ENCODE measurements around the gene ATG2A. TPM values are rescaled to one million over a fixed set of nuclear protein-coding genes. Genes with fewer than 3 reads are reported as not detected.

Gene ATG2A
- total and polyA plus RNA-seq, 2 experiments from 2014 or later: 13.3 to 36.2 TPM

DNA sequence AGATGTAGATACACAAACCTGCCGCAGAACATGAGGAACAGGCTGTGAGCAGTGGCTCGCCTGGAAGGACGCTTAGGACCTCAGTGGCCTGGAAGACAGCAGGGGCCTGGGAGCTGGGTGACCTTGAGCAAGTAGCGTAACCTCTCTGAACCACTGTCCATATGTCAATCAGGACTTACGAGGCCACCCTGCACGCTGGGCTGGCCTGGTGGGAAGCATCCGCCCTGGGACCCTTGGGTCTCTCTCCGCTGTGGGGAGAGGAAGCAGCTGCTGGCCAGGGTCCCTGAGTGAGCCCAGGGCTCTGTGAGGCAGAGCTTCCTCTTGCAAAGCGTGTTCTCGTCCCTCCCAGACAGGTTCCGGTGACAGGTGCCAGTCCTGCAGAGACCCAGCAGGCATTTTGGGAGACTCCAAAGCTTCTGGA is 24.6 kb downstream of the ATG2A start:
- H3K27ac ChIP-seq: no peak overlapping the region
- H3K9me3 ChIP-seq (ENCODE audit: low read depth): no peaks in the 10 kb centered on the region
- H3K4me3 ChIP-seq: no peak overlapping the region
- no peaks in the 10 kb centered on the region for H3K36me3 ChIP-seq
- TF ChIP-seq, protein P1, sequence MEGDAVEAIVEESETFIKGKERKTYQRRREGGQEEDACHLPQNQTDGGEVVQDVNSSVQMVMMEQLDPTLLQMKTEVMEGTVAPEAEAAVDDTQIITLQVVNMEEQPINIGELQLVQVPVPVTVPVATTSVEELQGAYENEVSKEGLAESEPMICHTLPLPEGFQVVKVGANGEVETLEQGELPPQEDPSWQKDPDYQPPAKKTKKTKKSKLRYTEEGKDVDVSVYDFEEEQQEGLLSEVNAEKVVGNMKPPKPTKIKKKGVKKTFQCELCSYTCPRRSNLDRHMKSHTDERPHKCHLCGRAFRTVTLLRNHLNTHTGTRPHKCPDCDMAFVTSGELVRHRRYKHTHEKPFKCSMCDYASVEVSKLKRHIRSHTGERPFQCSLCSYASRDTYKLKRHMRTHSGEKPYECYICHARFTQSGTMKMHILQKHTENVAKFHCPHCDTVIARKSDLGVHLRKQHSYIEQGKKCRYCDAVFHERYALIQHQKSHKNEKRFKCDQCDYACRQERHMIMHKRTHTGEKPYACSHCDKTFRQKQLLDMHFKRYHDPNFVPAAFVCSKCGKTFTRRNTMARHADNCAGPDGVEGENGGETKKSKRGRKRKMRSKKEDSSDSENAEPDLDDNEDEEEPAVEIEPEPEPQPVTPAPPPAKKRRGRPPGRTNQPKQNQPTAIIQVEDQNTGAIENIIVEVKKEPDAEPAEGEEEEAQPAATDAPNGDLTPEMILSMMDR (IDR thresholded peaks at IDR 0.05; ENCODE audit: low read depth, low read length): no peak
- H3K4me1 ChIP-seq (ENCODE audit: low read depth): peaks cover 18% of the 10 kb centered on the region
- no peak for DNase-seq (ENCODE audit: low read depth in 1 of 2, low spot score in 1 of 2)
- no peaks in the 10 kb centered on the region for H3K27me3 ChIP-seq

DNA sequence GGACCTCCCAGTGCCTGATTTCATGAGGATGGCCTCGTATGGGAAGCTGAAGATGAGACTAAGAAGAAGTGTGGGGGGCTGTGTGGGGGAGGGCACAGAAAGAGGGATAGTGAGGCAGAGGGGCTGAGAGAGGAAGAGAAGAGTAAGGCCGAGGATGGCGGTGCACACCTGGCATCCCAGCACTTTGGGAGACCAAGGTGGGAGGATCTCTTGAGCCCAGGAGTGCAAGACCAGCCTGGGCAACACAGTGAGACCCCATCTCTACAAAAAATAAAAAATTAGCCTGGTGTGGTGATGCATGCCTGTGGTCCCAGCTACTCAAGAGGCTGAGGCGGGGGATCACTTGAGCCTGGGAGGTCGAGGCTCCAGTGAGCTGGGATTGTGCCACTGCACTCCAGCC is 25.1 kb downstream of the ATG2A start:
- Histone ChIP-seq H3K36me3 (no peaks in the 10 kb centered on the region), H3K27ac (no peak overlapping the region), H3K4me1 (ENCODE audit: low read depth) (peaks cover 18% of the 10 kb centered on the region), H3K9me3 (ENCODE audit: low read depth) (no peaks in the 10 kb centered on the region), H3K27me3 (no peaks in the 10 kb centered on the region), H3K4me3 (no peak overlapping the region)
- DNase-seq (ENCODE audit: low read depth in 1 of 2, low spot score in 1 of 2): no peak
- TF ChIP-seq, protein P1 (IDR thresholded peaks at IDR 0.05; ENCODE audit: low read depth, low read length): no peak

DNA sequence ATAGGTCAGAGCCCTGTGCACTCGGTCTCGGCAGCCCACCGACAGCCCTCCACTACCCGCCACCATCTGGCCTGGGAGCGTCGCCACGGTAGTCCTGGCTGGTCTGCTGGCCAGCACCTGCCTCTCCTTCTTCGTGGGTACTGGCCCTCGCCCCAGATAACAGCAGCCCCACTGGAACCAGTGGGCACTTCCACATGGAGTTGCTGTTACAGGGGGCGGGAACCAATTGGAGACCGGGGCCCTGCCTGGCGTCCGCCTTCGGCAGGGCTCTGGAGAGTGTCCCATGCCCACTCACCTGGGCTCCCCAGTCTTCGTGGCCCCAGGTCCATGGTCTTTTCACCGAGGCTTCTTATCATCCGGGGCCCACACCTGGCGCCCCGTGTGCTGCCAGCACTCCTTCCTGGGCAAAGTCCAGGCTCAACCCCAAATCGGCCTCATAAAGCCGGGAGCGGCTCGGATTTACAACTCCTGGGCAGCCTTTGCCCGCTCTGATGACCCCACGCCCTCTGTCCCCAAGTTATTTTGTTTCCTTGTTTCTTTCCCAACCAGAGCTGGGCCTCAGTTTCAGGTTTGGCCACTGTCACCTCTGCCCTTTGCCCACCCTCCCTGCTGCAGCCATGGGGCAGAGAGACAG is 25.7 kb downstream of the ATG2A start:
- no peaks in the 10 kb centered on the region for H3K36me3 ChIP-seq
- no peak for DNase-seq (ENCODE audit: low read depth in 1 of 2, low spot score in 1 of 2)
- peaks cover 18% of the 10 kb centered on the region for H3K4me1 ChIP-seq (ENCODE audit: low read depth)
- no peaks in the 10 kb centered on the region for H3K27me3 ChIP-seq
- H3K9me3 ChIP-seq (ENCODE audit: low read depth): no peaks in the 10 kb centered on the region
- TF ChIP-seq, protein P1 (IDR thresholded peaks at IDR 0.05; ENCODE audit: low read depth, low read length): no peak
- H3K27ac ChIP-seq: no peak overlapping the region
- no peak overlapping the region for H3K4me3 ChIP-seq

DNA sequence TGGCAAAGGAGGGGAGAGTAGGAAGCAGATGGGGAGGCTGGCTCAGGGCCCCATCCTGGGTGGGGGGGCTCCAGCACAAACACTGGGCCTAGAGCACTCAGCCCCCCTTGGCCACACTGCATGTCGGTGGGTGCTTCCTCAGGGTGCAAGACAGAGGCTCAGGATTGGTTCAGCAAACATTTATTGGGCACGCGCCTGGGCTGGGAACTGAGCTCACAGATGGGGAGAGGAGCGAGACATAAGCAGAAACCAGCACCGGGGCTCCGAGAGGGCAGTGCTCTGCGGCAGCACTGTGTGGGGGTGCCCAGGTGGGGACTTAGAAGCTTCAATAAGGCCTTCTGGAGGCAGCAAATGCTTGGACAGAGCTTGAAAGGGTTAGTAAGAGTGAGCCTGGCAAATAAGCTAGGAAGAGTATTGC is 26.5 kb downstream of the ATG2A start:
- DNase-seq (ENCODE audit: low read depth in 1 of 2, low spot score in 1 of 2): no peak
- no peaks in the 10 kb centered on the region for H3K36me3 ChIP-seq
- TF ChIP-seq, protein P1 (IDR thresholded peaks at IDR 0.05; ENCODE audit: low read depth, low read length): no peak
- peaks cover 24% of the 10 kb centered on the region for H3K4me1 ChIP-seq (ENCODE audit: low read depth)
- H3K9me3 ChIP-seq (ENCODE audit: low read depth): no peaks in the 10 kb centered on the region
- H3K27me3 ChIP-seq: no peaks in the 10 kb centered on the region
- H3K4me3 ChIP-seq: no peak overlapping the region
- no peak overlapping the region for H3K27ac ChIP-seq

DNA sequence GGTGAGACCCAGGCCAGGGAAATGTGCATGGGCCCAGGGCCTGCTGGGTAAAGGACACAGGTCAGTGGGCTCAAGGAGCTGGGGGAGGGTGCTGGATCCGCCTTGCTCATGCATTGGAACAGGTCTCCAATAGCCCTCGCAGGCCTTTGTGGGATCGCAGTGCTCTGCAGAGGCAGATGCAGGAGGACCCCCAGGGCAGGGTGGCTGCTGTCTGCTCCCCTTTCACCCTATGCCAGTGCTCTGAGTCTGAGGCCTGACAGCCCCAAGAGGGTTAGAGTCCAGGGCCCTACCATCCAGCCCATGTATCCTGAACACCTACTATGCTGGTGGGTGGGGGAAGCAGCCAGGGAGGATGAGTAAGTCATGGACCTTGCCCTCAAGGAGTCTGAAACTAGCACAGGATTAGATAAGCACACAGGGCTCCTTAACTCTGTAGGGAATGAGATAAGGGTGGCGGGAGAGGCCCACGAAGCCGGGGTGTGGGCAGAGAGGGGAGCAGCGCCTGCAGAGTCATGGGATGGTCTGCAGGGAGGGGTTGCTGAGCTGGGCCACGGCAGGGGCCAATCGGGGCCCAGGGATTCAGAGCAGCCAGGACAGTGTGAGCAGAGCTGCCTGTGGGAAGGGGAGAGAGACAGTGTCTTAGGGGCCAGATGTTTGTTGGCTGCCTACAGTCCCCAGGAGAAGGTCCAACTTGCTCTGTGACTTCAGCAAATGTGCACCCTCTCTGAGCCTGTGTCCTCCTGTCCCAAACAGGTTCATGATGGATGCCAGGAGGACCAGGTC is 28.1 kb downstream of the ATG2A start:
- TF ChIP-seq, protein P1 (IDR thresholded peaks at IDR 0.05; ENCODE audit: low read depth, low read length): no peak
- no peaks in the 10 kb centered on the region for H3K9me3 ChIP-seq (ENCODE audit: low read depth)
- peaks cover 27% of the 10 kb centered on the region for H3K4me1 ChIP-seq (ENCODE audit: low read depth)
- no peak overlapping the region for H3K4me3 ChIP-seq
- peak overlapping the region; percentile 58 for H3K27ac ChIP-seq
- DNase-seq (ENCODE audit: low read depth in 1 of 2, low spot score in 1 of 2): no peak
- H3K36me3 ChIP-seq: no peaks in the 10 kb centered on the region
- no peaks in the 10 kb centered on the region for H3K27me3 ChIP-seq

Measured in cardiac muscle cell (in vitro differentiated cells and primary cell).